HG02840 (cell line): ENCODE measurements around the gene ENSA.
"Not testable (repeated sequence)": the region's sequence is repeated elsewhere in the genome, so short reads cannot be mapped to it uniquely, and the experiment has no call there.

Experiments
- ATAC-seq: cut with Tn5 transposase; IDR thresholded peaks from one replicate; pipeline ENCODE4 v1.9.1; 2021; ENCODE audit warnings: mild to moderate bottlenecking, moderate library complexity, moderate number of reproducible peaks; ENCODE audit not compliant: unreplicated experiment, low FRiP score

Gene ENSA

GRCh38 chr1:150582371-150582770 lies 47.0 kb downstream of the ENSA start:
- ATAC-seq = no peak

- not testable (repeated sequence) for ATAC-seq
These were observed 47.5 kb downstream of the ENSA start for GRCh38 chr1:150581962-150582361.

DNA sequence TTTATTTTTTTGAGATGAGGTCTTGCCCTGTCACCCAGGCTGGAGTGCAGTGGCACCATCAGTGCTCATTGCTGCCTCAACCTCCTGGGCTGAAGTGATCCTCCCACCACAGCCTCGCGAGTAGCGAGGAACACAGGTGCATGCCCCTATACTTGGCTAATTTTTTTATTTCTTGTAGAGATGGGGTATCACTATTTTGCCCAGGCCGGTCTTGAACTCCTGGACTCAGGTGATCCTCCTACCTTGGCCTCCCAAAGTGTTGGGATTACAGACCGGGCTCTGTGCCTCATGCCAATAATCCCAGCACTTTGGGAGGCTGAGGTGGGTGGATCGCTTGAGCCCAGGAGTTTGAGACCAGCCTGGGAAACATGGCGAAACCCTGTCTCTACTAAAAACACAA lies 48.0 kb downstream of the ENSA start:
- ATAC-seq = not testable (repeated sequence)

DNA sequence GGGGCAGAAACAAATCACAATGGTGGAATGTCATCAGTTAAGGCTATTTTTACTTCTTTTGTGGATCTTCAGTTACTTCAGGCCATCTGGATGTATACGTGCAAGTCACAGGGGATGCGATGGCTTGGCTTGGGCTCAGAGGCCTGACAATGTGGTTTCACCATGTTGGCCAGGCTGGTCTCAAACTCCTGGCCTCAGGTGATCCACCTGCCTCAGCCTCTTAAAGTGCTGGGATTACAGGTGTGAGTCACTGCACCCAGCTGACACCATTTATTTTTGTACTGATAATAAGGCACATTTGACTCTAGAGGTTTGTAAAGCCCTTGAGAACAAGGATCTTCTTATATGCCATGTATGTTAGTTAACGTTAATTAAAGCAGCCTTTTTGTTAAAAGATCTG lies 48.4 kb downstream of the ENSA start:
- not testable (repeated sequence) for ATAC-seq

GRCh38 chr1:150579945-150580642 lies 49.3 kb downstream of the ENSA start:
- peak; percentile 3 for ATAC-seq

- ATAC-seq = peak; percentile 89
These were observed 50.1 kb downstream of the ENSA start, which contains the start of gene MCL1 for GRCh38 chr1:150579110-150579944. Gene MCL1, minus strand, starts transcription at chr1:150579610. Its CDS starts 80 bp downstream, at chr1:150579530.

- ATAC-seq = no peak
These were observed 50.9 kb downstream of the ENSA start for GRCh38 chr1:150578272-150579109.

GRCh38 chr1:150577557-150578271 lies 51.7 kb downstream of the ENSA start:
- ATAC-seq = no peak

GRCh38 chr1:150576794-150577556 lies 52.4 kb downstream of the ENSA start:
- no peak for ATAC-seq

DNA sequence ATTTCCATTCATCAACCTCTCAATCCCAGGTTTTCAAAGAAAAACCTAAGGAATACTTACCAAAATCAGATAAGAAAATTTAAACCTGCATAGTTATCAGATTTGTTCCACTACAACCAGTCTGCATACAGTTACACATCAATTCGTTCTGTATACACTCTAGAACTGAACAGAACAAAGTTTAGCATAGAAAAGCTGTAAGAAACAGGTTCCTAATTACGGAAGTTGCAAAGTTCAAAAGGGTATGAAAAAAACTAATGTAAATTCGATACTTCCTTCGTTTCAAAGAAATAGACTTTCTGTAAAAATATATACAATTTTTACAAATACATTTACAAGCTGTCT lies 53.1 kb downstream of the ENSA start:
- no peak for ATAC-seq

GRCh38 chr1:150575518-150576366 lies 53.7 kb downstream of the ENSA start:
- no peak for ATAC-seq

GRCh38 chr1:150575072-150575489 lies 54.3 kb downstream of the ENSA start:
- no peak for ATAC-seq

- no peak for ATAC-seq
These were observed 54.9 kb downstream of the ENSA start for GRCh38 chr1:150574260-150575071.

- not testable (repeated sequence) for ATAC-seq
These were observed 55.8 kb downstream of the ENSA start for GRCh38 chr1:150573648-150574071.

GRCh38 chr1:150572918-150573647 lies 56.3 kb downstream of the ENSA start:
- no peak for ATAC-seq
